Measurements from ENCODE around the gene DUS3L.
A peak's percentile ranks its signal among the peaks of the same experiment; 100 is the strongest.
"Not testable (repeated sequence)": the region's sequence is repeated elsewhere in the genome, so short reads cannot be mapped to it uniquely, and the experiment has no call there.

Gene DUS3L

GRCh38 chr19:5795382-5795919 is 4.5 kb upstream of the DUS3L start:
- Mint-ChIP-seq H3K27ac (no peak overlapping the region), H3K36me3 (ENCODE audit: low read depth) (peaks cover 1% of the 10 kb centered on the region)

DNA sequence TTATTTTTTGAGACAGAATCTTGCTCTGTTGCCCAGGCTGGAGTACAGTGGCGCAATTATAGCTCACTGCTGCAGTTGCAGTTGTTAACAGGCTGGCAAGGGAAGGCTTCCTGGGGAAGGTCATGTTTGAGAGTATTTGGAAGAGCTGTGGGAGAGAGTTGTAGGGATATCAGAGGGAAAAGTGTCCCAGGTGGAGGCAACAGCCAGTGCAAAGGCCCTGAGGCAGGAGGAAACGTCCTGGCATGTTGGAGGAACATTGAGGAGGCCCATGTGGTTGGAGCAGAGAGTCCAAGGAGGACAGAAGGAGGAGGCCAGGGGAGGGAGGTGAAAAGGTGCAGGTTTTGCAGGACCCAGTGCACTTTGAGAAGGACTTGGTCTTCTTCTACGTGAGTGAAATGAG is 2.2 kb upstream of the DUS3L start:
- Mint-ChIP-seq H3K36me3 (ENCODE audit: low read depth) (peaks cover 16% of the 10 kb centered on the region), H3K4me3 (no peak overlapping the region), H3K27me3 (ENCODE audit: low read depth) (no peaks in the 10 kb centered on the region), H3K9me3 (no peaks in the 10 kb centered on the region), H3K4me1 (ENCODE audit: low read depth) (peaks cover 7% of the 10 kb centered on the region), H3K27ac (no peak overlapping the region)

More at GRCh38 chr19:5795382-5795919, 4.5 kb upstream of the DUS3L start:
- peaks cover 13% of the 10 kb centered on the region for H3K27me3 Mint-ChIP-seq (ENCODE audit: low read depth)
- no peaks in the 10 kb centered on the region for H3K9me3 Mint-ChIP-seq
- H3K4me3 Mint-ChIP-seq: no peak overlapping the region
- H3K4me1 Mint-ChIP-seq (ENCODE audit: low read depth): peaks cover 2% of the 10 kb centered on the region

- H3K9me3 Mint-ChIP-seq: no peaks in the 10 kb centered on the region
- no peaks in the 10 kb centered on the region for H3K27me3 Mint-ChIP-seq (ENCODE audit: low read depth)
- peaks cover 7% of the 10 kb centered on the region for H3K4me1 Mint-ChIP-seq (ENCODE audit: low read depth)
- no peak overlapping the region for H3K4me3 Mint-ChIP-seq
- peaks cover 20% of the 10 kb centered on the region for H3K36me3 Mint-ChIP-seq (ENCODE audit: low read depth)
- H3K27ac Mint-ChIP-seq: no peak overlapping the region
Observed at GRCh38 chr19:5792224-5792623, 1.3 kb upstream of the DUS3L start.

DNA sequence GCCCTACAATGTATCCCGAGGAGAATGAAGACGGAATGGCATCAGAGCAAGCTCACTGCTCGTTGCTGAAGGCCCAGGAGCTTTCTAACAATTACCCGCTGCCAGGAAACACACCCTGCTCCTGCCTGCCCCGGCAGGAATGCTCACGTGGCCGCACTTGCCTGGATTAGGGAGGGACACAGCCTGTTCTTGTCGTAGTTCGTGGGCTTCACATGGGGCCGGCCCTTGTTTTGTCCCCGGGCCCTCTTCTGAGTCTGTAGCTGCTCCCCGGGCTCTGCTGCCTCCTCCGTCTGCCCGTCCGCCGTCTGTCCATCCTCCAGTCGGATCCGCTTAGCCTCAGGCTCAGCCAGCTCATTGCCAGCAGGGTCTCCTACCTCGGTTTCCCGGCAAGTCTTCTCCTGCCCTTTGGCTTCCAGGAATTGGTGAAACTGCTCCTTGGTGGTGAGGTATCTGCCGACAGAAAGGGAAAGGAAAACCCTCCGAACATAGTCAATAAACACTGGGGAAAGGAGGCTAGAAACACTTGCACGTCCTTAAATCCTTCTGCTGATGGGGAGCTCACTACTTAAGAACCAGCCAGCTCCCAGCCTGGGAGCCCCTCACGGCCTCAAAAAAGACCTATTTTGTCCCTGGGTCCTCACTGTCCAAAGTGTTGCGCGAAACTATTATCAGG is 941 bp downstream of the DUS3L start:
- H3K27me3 Mint-ChIP-seq (ENCODE audit: low read depth): no peaks in the 10 kb centered on the region
- peaks cover 7% of the 10 kb centered on the region for H3K4me1 Mint-ChIP-seq (ENCODE audit: low read depth)
- H3K36me3 Mint-ChIP-seq (ENCODE audit: low read depth): peaks cover 24% of the 10 kb centered on the region
- peak overlapping the region; percentile 100 for H3K27ac Mint-ChIP-seq
- no peaks in the 10 kb centered on the region for H3K9me3 Mint-ChIP-seq
- H3K4me3 Mint-ChIP-seq: peak overlapping the region; percentile 99

- Mint-ChIP-seq H3K4me1 (ENCODE audit: low read depth) (peaks cover 7% of the 10 kb centered on the region), H3K27ac (no peak overlapping the region), H3K36me3 (ENCODE audit: low read depth) (peaks cover 24% of the 10 kb centered on the region), H3K9me3 (no peaks in the 10 kb centered on the region), H3K27me3 (ENCODE audit: low read depth) (no peaks in the 10 kb centered on the region), H3K4me3 (no peak overlapping the region)
Observed at GRCh38 chr19:5789351-5789761, 1.6 kb downstream of the DUS3L start.

- no peaks in the 10 kb centered on the region for H3K9me3 Mint-ChIP-seq
- H3K27me3 Mint-ChIP-seq (ENCODE audit: low read depth): no peaks in the 10 kb centered on the region
- H3K27ac Mint-ChIP-seq: no peak overlapping the region
- H3K4me3 Mint-ChIP-seq: no peak overlapping the region
- peaks cover 7% of the 10 kb centered on the region for H3K4me1 Mint-ChIP-seq (ENCODE audit: low read depth)
- peaks cover 24% of the 10 kb centered on the region for H3K36me3 Mint-ChIP-seq (ENCODE audit: low read depth)
Observed at GRCh38 chr19:5788422-5788821, 2.5 kb downstream of the DUS3L start.

- Mint-ChIP-seq H3K27ac (no peak overlapping the region), H3K9me3 (no peaks in the 10 kb centered on the region), H3K4me3 (no peak overlapping the region), H3K36me3 (ENCODE audit: low read depth) (peaks cover 24% of the 10 kb centered on the region), H3K27me3 (ENCODE audit: low read depth) (no peaks in the 10 kb centered on the region), H3K4me1 (ENCODE audit: low read depth) (peaks cover 7% of the 10 kb centered on the region)
Observed at GRCh38 chr19:5787409-5788182, 3.4 kb downstream of the DUS3L start.

- Mint-ChIP-seq H3K4me3 (no peak overlapping the region), H3K36me3 (ENCODE audit: low read depth) (peaks cover 24% of the 10 kb centered on the region), H3K27me3 (ENCODE audit: low read depth) (no peaks in the 10 kb centered on the region), H3K4me1 (ENCODE audit: low read depth) (peaks cover 7% of the 10 kb centered on the region), H3K27ac (no peak overlapping the region), H3K9me3 (no peaks in the 10 kb centered on the region)
Observed at GRCh38 chr19:5786593-5787408, 4.2 kb downstream of the DUS3L start.

- no peak overlapping the region for H3K4me3 Mint-ChIP-seq
- H3K9me3 Mint-ChIP-seq: no peaks in the 10 kb centered on the region
- no peak overlapping the region for H3K27ac Mint-ChIP-seq
- peaks cover 23% of the 10 kb centered on the region for H3K36me3 Mint-ChIP-seq (ENCODE audit: low read depth)
- no peaks in the 10 kb centered on the region for H3K27me3 Mint-ChIP-seq (ENCODE audit: low read depth)
- H3K4me1 Mint-ChIP-seq (ENCODE audit: low read depth): peaks cover 5% of the 10 kb centered on the region
Observed at GRCh38 chr19:5785423-5785822, 5.5 kb downstream of the DUS3L start.

DNA sequence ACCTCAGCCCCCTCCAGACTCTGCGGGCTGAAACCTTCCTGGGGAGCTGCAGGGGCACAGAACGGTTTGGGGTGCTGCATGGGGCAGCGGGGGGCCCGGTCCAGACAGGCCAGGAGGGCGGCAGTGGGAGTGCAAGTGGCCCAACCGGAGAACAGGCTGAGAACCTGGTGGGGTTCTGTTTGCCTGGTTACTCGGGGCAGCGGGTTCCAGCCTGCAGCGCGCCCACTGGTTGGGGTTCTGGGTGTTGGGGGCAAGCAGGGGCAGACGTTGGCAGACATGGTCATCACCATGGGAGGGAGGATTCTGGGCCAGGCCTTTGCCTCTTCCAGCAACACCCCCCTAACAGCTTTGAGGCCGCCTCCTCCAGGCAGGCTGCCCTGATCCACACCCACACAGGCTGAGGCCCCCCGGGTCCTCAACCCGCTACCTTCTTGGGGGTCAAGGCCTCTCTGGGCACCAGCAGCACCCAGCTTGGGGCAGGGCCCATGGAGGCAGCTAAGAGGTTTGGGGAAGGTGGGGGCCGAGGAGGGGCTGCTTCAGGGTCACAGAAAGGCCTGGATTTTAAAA is 6.3 kb downstream of the DUS3L start, which contains the start of gene PRR22:
Gene PRR22 (minus strand): TSS at position 166 of the 567 bp plus-strand sequence. CDS start 86 bp downstream, at position 80.
- Mint-ChIP-seq H3K9me3 (no peaks in the 10 kb centered on the region), H3K36me3 (ENCODE audit: low read depth) (peaks cover 18% of the 10 kb centered on the region), H3K4me1 (ENCODE audit: low read depth) (no peaks in the 10 kb centered on the region), H3K4me3 (no peak within 1 kb of the TSS), H3K27me3 (ENCODE audit: low read depth) (no peaks in the 10 kb centered on the region), H3K27ac (no peak within 1 kb of the TSS)

GRCh38 chr19:5782945-5783919 is 7.7 kb downstream of the DUS3L start:
- Mint-ChIP-seq H3K4me1 (ENCODE audit: low read depth) (no peaks in the 10 kb centered on the region), H3K27ac (no peak overlapping the region), H3K27me3 (ENCODE audit: low read depth) (no peaks in the 10 kb centered on the region), H3K9me3 (no peaks in the 10 kb centered on the region), H3K36me3 (ENCODE audit: low read depth) (peaks cover 9% of the 10 kb centered on the region), H3K4me3 (no peak overlapping the region)

- no peaks in the 10 kb centered on the region for H3K4me1 Mint-ChIP-seq (ENCODE audit: low read depth)
- H3K4me3 Mint-ChIP-seq: no peak overlapping the region
- no peak overlapping the region for H3K27ac Mint-ChIP-seq
- no peaks in the 10 kb centered on the region for H3K27me3 Mint-ChIP-seq (ENCODE audit: low read depth)
- H3K36me3 Mint-ChIP-seq (ENCODE audit: low read depth): peaks cover 5% of the 10 kb centered on the region
- H3K9me3 Mint-ChIP-seq: no peaks in the 10 kb centered on the region
Observed at GRCh38 chr19:5782322-5782721, 8.6 kb downstream of the DUS3L start.

DNA sequence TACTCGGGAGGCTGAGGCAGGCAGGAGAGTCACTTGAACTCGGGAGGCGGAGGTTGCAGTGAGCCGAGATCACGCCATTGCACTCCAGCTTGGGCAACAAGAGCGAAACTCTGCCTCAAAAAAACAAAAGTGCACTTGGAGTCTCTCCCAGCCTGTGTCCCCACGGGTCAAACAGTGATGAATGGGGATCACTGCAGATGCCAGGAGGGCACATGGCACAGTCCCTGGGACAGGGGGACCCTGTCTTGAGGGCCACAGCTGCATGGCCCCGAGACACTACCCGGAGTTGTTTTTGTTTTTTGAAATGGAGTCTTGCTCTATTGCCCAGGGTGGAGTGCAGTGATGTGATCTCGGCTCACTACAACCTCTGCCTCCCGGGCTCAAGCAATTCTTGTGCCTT is 10.0 kb downstream of the DUS3L start:
- not testable (repeated sequence) for H3K4me3 Mint-ChIP-seq; H3K36me3 Mint-ChIP-seq (ENCODE audit: low read depth); H3K27ac Mint-ChIP-seq; H3K4me1 Mint-ChIP-seq (ENCODE audit: low read depth); H3K9me3 Mint-ChIP-seq; H3K27me3 Mint-ChIP-seq (ENCODE audit: low read depth)
